H9 (cell line): ENCODE data around the gene NUFIP2. TPM values are rescaled to one million over a fixed set of nuclear protein-coding genes. Genes with fewer than 3 reads are reported as not detected.

Experiments
- DNase-seq: peaks from one replicate; pipeline ENCODE4 v3.0.0-alpha.2; 2017
- H2AFZ ChIP-seq: one replicate; pipeline ENCODE4 v1.6.1; 2013; ENCODE audit warnings: mild to moderate bottlenecking, low read length, control low read depth, moderate library complexity
- H2AK5ac ChIP-seq: 2 replicates; pipeline ENCODE4 v1.6.1; 2013; ENCODE audit warnings: low read length, control low read depth, mixed read lengths; ENCODE audit not compliant: insufficient read length
- H2BK120ac ChIP-seq: one replicate; pipeline ENCODE4 v1.6.1; 2013; ENCODE audit warnings: low read depth, mild to moderate bottlenecking, low read length, control low read depth, inconsistent platforms; ENCODE audit not compliant: poor library complexity, severe bottlenecking
- H2BK12ac ChIP-seq: 2 replicates; pipeline ENCODE4 v1.6.1; 2013; ENCODE audit warnings: low read length, control low read depth, mixed read lengths, low read depth; ENCODE audit not compliant: insufficient read length
- H2BK15ac ChIP-seq: 2 replicates; pipeline ENCODE4 v1.6.1; 2013; ENCODE audit warnings: low read depth, low read length, control low read depth
- H2BK20ac ChIP-seq: one replicate; pipeline ENCODE4 v1.6.1; 2013; ENCODE audit warnings: low read depth, mild to moderate bottlenecking, low read length, control low read depth, inconsistent platforms; ENCODE audit not compliant: poor library complexity, severe bottlenecking
- H2BK5ac ChIP-seq: 2 replicates; pipeline ENCODE4 v1.6.1; 2013; ENCODE audit warnings: low read length, control low read depth, mixed read lengths; ENCODE audit not compliant: insufficient read length
- H3K14ac ChIP-seq: 2 replicates; pipeline ENCODE4 v1.6.1; 2013; ENCODE audit warnings: low read length, control low read depth; ENCODE audit not compliant: insufficient read depth
- H3K18ac ChIP-seq: 2 replicates; pipeline ENCODE4 v1.6.1; 2013; ENCODE audit warnings: low read depth, mild to moderate bottlenecking, mixed read lengths, low read length, control low read depth; ENCODE audit not compliant: insufficient read length
- H3K23ac ChIP-seq: 2 replicates; pipeline ENCODE4 v1.6.1; 2013; ENCODE audit warnings: low read length, control low read depth, mixed read lengths, low read depth; ENCODE audit not compliant: insufficient read length
- H3K23me2 ChIP-seq: 2 replicates; pipeline ENCODE4 v1.6.1; 2013; ENCODE audit warnings: low read depth, mild to moderate bottlenecking, mixed read lengths, low read length, control low read depth; ENCODE audit not compliant: insufficient read length, poor library complexity, severe bottlenecking
- H3K27ac ChIP-seq: 2 replicates; pipeline ENCODE4 v1.5.1; 2013; ENCODE audit warnings: low read length, control low read depth, mixed read lengths, low read depth; ENCODE audit not compliant: insufficient read length
- H3K27me3 ChIP-seq: 2 replicates; pipeline ENCODE4 v1.6.1; 2013; ENCODE audit warnings: low read length, control low read depth, inconsistent platforms; ENCODE audit not compliant: insufficient read depth
- H3K4ac ChIP-seq: 2 replicates; pipeline ENCODE4 v1.6.1; 2013; ENCODE audit warnings: low read depth, mild to moderate bottlenecking, control low read depth, inconsistent platforms, low read length, moderate library complexity
- H3K4me1 ChIP-seq: 2 replicates; pipeline ENCODE4 v1.6.1; 2013; ENCODE audit warnings: low read length, control low read depth, inconsistent platforms; ENCODE audit not compliant: insufficient read depth
- H3K4me2 ChIP-seq: 2 replicates; pipeline ENCODE4 v1.6.1; 2013; ENCODE audit warnings: low read length, control low read depth, mixed read lengths; ENCODE audit not compliant: insufficient read length, insufficient read depth
- H3K56ac ChIP-seq: 2 replicates; pipeline ENCODE4 v1.6.1; 2013; ENCODE audit warnings: low read depth, mild to moderate bottlenecking, mixed read lengths, low read length, control low read depth; ENCODE audit not compliant: insufficient read length
- H3K79me1 ChIP-seq: 2 replicates; pipeline ENCODE4 v1.6.1; 2013; ENCODE audit warnings: low read depth, mild to moderate bottlenecking, moderate library complexity, low read length, control low read depth, inconsistent platforms; ENCODE audit not compliant: insufficient read depth, poor library complexity, severe bottlenecking
- H3K79me2 ChIP-seq: 2 replicates; pipeline ENCODE4 v1.6.1; 2013; ENCODE audit warnings: low read length, control low read depth, inconsistent platforms; ENCODE audit not compliant: insufficient read depth
- H3K9ac ChIP-seq: 2 replicates; pipeline ENCODE4 v1.6.1; 2013; ENCODE audit warnings: low read length, control low read depth, mixed read lengths; ENCODE audit not compliant: insufficient read length; ENCODE audit errors: extremely low read depth
- H3K9me3 ChIP-seq: one replicate; pipeline ENCODE4 v1.6.1; 2013; ENCODE audit warnings: low read depth, low read length, inconsistent platforms; ENCODE audit not compliant: control insufficient read depth
- H3T11ph ChIP-seq: one replicate; pipeline ENCODE4 v1.6.1; 2013; ENCODE audit warnings: mild to moderate bottlenecking, low read length, control low read depth, inconsistent platforms
- H4K20me1 ChIP-seq: one replicate; pipeline ENCODE4 v1.6.1; 2013; ENCODE audit not compliant: control insufficient read depth, insufficient read length, insufficient read depth
- H4K5ac ChIP-seq: 2 replicates; pipeline ENCODE4 v1.6.1; 2013; ENCODE audit warnings: low read depth, mild to moderate bottlenecking, mixed read lengths, low read length, control low read depth; ENCODE audit not compliant: insufficient read length
- H4K8ac ChIP-seq: replicated peaks from 2 replicates; pipeline ENCODE4 v1.6.1; 2013; ENCODE audit warnings: low read length, control low read depth, mixed read lengths, low read depth; ENCODE audit not compliant: insufficient read length
- H4K91ac ChIP-seq: 2 replicates; pipeline ENCODE4 v1.6.1; 2013; ENCODE audit warnings: low read depth, mild to moderate bottlenecking, moderate library complexity, mixed read lengths, low read length, control low read depth; ENCODE audit not compliant: insufficient read length
- H3K27ac Mint-ChIP-seq, 3 experiments: 2 replicates in 2 of 3; 3 replicates in 1 of 3; pipeline ENCODE4 v1.8.0; 2020 to 2021; ENCODE audit warnings: mixed read lengths in 3 of 3, mild to moderate bottlenecking in 1 of 3, moderate library complexity in 1 of 3
- H3K27me3 Mint-ChIP-seq: 2 replicates; pipeline ENCODE4 v1.8.0; 2021; ENCODE audit warnings: low read depth, mild to moderate bottlenecking, moderate library complexity, mixed read lengths
- H3K36me3 Mint-ChIP-seq, 3 experiments: 2 replicates in 2 of 3; 3 replicates in 1 of 3; pipeline ENCODE4 v1.8.0; 2020 to 2021; ENCODE audit warnings: low read depth in 3 of 3, mixed read lengths in 3 of 3; ENCODE audit not compliant: insufficient read depth in 1 of 3
- H3K4me1 Mint-ChIP-seq, 2 experiments: 2 replicates each; pipeline ENCODE4 v1.8.0; 2020; ENCODE audit warnings: mixed read lengths in 2 of 2
- H3K4me3 Mint-ChIP-seq, 2 experiments: 2 replicates in 1 of 2; 3 replicates in 1 of 2; pipeline ENCODE4 v1.8.0; 2020 to 2021; ENCODE audit warnings: mild to moderate bottlenecking in 2 of 2, mixed read lengths in 2 of 2, moderate library complexity in 1 of 2
- H3K9me3 Mint-ChIP-seq, 2 experiments: 2 replicates in 1 of 2; 3 replicates in 1 of 2; pipeline ENCODE4 v1.8.0; 2020; ENCODE audit warnings: mild to moderate bottlenecking in 2 of 2, mixed read lengths in 2 of 2, moderate library complexity in 1 of 2
- WGBS: extraction: QIAGEN DNeasy Blood & Tissue Kit; methylation state at CpG from one replicate; pipeline ENCODE4 v1.1.7; 2013; ENCODE audit warnings: missing lambda C conversion rate, low lambda C conversion rate, mixed read lengths; ENCODE audit not compliant: insufficient read length; ENCODE audit errors: extremely low coverage; 5-methylcytosine and 5-hydroxymethylcytosine counted together
- total RNA-seq: library from RNA; stranded (reverse); gene quantifications from 2 replicates; pipeline ENCODE4 v1.2.1, GENCODE V29; 2021
- TF ChIP-seq, protein P1 (sequence below): fragments of 200-600 bp; sonication (generic); conservative IDR thresholded peaks from 3 replicates; pipeline ENCODE4 v1.8.0; 2021; ENCODE audit warnings: antibody characterized with exemption, mild to moderate bottlenecking

The NUFIP2 gene
- total RNA-seq, 1 experiment from 2014 or later = 97.9 TPM

GRCh38 chr17:29214215-29215146 is 79.5 kb downstream of the NUFIP2 start:
- Histone ChIP-seq H3K27me3 (no peaks in the 10 kb centered on the region), H2AFZ (no peak overlapping the region), H3K23me2 (no peaks in the 10 kb centered on the region), H3K27ac (no peak overlapping the region), H2BK5ac (no peak overlapping the region), H3K9me3 (no peaks in the 10 kb centered on the region), H3K4me2 (no peak overlapping the region), H4K8ac (no peak overlapping the region), H3K23ac (no peak overlapping the region), H3K79me1 (no peaks in the 10 kb centered on the region), H2BK12ac (no peak overlapping the region), H4K91ac (no peak overlapping the region), H2BK120ac (no peak overlapping the region), H2BK15ac (no peak overlapping the region), H3K56ac (no peak overlapping the region), H4K5ac (no peak overlapping the region), H3K18ac (no peak overlapping the region), H3T11ph (no peak overlapping the region), H3K14ac (no peak overlapping the region), H3K4ac (no peak overlapping the region), H3K9ac (no peak overlapping the region), H3K4me1 (no peaks in the 10 kb centered on the region), H2AK5ac (no peak overlapping the region), H4K20me1 (no peaks in the 10 kb centered on the region), H3K79me2 (no peaks in the 10 kb centered on the region), H2BK20ac (no peak overlapping the region)
- Mint-ChIP-seq H3K27me3 (no peaks in the 10 kb centered on the region), H3K36me3 (no peaks in the 10 kb centered on the region; a peak in 1 of 7 replicates), H3K4me1 (peaks cover 2 to 6% of the 10 kb centered on the region in 2 experiments), H3K9me3 (no peaks in the 10 kb centered on the region), H3K4me3 (no peak overlapping the region), H3K27ac (no peak overlapping the region)
- no CpG with 5 or more reads among the region's 8 CpGs for WGBS
- TF ChIP-seq, protein P1, sequence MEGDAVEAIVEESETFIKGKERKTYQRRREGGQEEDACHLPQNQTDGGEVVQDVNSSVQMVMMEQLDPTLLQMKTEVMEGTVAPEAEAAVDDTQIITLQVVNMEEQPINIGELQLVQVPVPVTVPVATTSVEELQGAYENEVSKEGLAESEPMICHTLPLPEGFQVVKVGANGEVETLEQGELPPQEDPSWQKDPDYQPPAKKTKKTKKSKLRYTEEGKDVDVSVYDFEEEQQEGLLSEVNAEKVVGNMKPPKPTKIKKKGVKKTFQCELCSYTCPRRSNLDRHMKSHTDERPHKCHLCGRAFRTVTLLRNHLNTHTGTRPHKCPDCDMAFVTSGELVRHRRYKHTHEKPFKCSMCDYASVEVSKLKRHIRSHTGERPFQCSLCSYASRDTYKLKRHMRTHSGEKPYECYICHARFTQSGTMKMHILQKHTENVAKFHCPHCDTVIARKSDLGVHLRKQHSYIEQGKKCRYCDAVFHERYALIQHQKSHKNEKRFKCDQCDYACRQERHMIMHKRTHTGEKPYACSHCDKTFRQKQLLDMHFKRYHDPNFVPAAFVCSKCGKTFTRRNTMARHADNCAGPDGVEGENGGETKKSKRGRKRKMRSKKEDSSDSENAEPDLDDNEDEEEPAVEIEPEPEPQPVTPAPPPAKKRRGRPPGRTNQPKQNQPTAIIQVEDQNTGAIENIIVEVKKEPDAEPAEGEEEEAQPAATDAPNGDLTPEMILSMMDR = no peak
- no peak for DNase-seq
